Measurements from ENCODE around the gene MINDY3.
"Not testable (repeated sequence)": the region's sequence is repeated elsewhere in the genome, so short reads cannot be mapped to it uniquely, and the experiment has no call there.

MINDY3 gene

DNA sequence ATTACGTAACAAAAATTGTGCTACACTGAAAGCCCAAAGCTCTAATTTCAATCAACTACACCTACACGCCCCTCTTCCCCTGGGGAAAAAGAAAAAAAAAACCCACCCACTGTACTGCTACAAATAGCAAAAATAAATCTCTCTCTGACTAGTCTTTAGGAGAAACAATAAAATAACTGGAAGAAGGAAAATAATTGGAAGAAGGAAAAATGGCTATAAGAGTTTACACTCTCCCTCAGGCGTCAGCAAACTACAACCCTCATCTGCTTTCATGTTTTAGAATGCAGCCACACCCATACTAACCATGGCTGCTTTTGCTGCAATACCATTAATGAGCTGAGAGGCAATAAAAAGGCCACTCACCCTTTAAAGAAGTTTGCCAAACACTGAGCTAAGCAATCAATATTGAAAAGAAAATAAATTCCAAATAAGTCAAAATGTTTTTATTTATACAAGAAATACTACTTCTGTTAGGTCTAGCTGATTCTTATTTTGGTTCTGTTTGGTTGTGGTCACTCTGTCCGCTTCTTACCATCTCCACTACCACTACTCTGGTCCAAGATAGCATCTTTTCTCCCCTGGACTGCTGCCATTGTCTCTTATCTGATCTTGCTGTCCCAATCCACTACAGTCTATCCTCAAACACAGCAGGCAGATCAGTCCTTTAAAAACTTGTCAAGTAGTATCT, 3.8 kb downstream of the MINDY3 start:
- DNase-seq (ENCODE audit: low spot score), result no peak

DNA sequence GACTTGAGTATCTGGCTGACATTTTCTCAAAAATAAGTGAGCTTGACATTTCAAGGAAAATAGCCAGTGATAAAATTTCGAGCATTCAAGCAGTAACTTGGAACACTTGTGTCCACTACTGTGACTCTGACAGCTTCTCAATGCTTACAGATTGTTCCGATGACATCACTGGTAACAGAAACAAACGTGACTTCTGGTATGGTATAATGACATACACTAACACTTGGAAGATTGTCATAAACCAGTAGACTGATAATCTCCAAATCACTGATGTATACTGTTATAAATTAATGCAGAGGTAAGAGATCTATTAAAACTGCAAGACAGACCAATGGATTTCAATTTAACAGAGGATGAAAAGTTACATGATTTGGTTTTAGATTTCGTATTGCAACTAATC, 6.5 kb downstream of the MINDY3 start:
- DNase-seq (ENCODE audit: low spot score), result no peak

DNA sequence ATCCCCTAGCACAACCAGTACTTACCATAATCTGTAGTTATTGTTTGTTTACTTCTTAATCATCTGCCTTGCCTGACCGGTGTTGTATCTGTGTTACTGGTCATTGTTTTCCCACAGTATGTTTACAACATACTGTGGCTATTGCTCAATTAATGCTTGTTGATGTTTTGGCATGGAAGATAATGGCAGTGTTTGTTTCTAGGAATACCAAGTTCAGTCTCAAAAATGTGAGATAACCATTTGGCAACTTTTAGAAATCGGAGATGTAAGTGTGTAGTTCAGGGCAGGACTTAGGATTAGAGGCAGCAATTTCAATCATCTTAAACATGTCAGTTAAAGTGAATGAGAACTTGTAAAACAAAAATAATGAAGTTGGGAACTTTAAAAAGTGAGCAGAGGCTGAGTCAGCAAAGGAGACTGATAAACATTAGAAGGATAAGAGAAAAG, 8.2 kb downstream of the MINDY3 start:
- DNase-seq (ENCODE audit: low spot score), result no peak

DNA sequence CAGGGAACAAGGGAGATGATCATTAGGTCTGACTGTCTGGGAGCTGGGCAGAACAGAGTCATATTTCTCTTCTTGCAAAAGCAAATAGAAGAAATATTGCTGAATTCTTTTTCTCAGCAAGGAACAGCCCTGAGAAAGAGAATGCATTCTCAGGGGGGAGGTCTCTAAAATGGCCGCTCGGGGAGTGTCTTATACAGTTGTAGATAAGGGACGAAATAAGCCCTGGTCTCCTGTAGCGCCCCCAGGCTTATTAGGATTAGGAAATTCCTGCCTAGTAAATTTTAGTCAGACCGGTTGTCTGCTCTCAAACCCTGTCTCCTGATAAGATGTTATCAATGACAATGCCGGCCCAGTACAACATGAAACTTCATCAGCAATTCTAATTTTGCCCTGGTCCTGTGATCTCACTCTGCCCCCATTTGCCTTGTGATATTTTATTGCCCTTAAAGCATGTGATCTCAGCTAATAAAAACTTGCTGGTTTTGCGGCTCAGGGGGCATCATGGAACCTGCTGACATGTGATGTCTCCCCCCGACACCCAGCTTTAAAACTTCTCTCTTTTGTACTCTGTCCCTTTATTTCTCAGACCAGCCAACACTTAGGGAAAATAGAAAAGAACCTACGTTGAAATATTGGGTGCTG, 9.8 kb downstream of the MINDY3 start:
- not testable (repeated sequence) for DNase-seq (ENCODE audit: low spot score)

DNA sequence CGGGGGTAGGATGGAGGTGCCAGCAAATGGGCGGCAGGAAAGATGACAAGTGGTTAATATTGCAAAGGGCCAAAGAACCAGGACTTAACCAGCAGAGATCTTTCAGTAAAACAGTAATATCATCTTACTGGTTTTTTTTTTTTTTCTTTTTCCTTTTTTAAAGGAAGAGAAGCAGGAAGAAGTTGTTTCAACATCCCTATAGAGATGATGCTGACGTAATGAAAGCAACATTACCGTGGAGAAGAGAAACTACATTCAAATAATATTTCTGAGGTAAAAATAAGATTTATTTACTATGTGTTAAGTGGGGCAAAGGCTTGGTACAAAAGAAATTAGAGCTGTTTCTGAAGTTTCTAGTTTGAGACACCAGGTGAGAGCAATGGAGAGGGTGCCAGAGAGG, 11.0 kb downstream of the MINDY3 start:
- no peak for DNase-seq (ENCODE audit: low spot score)

DNA sequence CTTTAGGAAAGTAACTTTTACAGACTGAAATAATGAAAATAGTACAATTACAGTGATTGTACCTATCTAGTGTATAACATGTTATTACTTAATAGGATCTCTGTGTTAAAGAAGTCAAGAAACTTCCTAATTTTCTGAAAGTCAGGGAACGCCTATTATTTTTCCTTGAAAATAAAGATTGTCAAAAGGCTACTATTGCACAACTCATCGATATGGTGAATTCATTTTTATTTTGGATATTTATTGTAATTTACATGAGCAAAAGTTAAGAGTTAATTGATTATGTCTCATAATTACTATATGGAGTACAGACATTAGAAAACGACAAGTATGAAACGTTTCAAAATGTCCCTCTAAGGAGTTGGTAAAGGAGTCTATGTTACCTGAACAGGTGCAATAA, 12.8 kb downstream of the MINDY3 start:
- DNase-seq (ENCODE audit: low spot score), result no peak

DNA sequence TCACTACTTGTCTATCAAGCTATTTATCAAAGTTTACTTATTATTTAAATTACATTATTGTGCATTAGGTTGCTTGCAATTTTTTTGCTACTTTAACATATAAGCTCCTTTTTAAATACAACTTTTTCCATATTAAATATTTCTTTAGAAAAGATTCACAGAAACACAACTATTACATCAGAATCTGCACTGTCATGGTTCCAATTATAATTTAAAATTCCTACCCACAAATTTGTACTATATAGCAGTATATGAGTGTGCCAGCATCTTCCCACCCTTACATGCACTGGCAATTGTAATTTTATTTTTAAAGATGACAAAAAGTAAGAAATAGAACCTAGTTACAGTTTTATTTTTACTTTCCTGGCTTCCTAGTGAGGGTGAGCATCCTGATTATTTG, 15.8 kb downstream of the MINDY3 start:
- DNase-seq (ENCODE audit: low spot score), result no peak

DNA sequence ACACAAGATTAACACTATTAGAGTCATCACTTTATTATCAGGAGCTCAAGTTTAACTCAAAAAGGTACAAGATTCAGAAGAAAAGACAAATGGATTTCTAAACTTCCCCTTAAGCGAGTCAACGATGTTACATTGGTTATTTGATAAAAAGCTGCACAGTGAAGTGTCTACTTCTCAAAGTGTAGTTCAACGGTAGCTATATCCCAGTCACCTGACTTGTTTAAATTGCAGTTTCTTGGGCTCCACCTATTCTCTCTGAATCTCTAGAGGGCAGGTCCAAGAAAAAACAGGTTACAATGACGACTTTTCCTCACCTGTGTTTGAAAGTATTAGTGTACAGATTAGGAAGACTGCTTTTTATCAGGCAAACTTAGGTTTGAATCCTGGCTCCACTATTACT, 16.6 kb downstream of the MINDY3 start:
- no peak for DNase-seq (ENCODE audit: low spot score)

DNA sequence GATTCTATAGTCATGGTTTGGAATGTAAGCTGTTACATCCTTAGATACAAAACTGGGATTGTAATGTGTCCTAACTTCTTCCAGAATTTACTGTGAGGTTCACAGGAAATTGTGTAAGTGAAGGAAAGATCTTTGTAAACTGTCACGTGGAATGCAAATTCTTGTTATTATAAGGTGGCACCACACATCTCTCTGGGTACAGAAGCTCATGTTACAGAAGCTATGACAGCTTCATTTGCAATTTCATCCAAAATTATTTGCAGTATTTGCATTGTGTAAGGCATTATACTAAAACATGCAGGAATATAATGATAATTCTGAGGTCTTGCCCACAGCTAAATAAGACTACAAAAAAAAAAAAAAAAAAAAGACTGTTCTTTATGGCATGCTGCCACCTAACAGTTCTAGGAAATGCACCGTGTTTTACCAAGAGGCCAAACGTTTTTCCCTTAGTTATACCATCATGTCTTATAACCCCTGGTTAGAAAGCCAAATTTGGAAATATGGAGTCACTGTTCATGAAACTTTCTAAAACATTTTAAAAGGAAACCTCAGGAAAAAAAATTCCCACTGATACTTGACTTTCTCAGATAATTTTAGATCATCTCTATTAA, 17.6 kb downstream of the MINDY3 start:
- DNase-seq (ENCODE audit: low spot score), result no peak

DNA sequence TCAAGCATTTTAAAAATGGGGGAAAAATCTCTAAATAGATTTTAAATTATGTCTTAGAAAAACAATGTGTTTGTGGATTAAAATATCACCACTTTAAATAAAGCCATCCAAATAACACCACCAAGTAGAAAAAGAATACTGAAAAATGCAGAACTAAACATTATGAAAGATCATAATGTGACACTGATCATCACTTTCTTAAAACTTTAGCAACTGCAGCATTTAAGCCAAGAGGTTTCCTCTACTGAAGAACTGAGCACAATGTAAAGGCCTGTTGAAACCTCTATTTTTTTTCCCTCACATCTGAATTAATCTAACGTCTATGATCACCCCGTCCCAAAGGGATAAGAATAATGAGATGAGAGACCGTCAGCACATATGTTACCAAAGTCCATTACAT, 18.6 kb downstream of the MINDY3 start:
- DNase-seq (ENCODE audit: low spot score), result no peak

DNA sequence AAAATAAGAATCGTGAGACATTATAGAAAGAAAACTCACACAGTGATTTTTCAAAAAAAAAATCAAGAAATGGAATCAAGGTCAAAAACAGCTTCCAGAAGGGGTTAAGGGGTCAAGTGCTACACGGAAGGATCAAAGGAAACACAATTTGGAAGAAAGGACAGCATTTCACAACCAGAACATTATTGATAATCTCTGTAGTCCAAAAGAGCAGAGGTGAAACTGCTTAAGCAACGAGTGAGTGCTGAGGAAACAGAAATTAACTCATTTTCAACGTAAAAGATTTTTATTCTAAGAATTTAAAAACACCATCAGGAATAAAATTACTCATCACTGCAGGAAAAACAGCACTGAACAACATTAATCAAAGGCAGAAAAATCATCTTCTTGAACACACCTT, 23.5 kb downstream of the MINDY3 start:
- no peak for DNase-seq (ENCODE audit: low spot score)

DNA sequence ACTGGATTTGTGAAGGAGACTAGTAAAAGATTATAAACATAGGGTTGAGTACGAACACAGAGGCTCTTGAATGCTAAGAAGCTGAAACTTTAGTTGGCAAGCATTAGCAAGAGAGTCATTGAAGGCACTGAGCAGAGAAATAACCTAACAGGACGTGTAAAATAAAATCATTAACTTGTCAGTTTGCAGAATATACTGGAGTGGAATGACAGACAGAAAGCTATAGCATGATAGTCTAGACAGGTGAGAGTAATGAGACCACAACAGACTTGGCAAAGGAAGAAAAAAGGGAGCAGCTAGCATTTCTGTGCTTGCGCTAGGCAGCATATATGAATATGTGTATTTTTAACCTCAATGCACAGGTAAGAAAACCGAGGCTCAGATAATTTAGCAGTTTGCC, 30.8 kb downstream of the MINDY3 start:
- DNase-seq (ENCODE audit: low spot score), result no peak

DNA sequence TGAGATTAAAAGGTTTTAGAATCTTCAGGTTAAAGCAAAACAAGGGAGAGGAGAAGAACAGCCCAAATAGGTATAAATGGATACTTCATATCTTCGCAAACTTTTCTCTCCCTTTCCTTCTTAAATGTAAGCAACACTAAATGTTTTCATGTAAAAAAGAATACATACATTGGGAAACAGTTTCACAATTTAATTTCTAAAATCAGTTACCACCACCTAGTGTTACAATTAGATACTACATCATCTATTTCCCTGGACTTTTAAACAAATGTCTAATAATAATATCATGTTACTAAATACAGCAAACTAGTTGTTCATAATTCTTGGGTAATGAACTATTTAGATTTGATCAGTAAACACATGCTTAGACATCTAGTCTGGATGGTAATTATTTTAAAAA, 35.8 kb downstream of the MINDY3 start:
- DNase-seq (ENCODE audit: low spot score), result no peak

DNA sequence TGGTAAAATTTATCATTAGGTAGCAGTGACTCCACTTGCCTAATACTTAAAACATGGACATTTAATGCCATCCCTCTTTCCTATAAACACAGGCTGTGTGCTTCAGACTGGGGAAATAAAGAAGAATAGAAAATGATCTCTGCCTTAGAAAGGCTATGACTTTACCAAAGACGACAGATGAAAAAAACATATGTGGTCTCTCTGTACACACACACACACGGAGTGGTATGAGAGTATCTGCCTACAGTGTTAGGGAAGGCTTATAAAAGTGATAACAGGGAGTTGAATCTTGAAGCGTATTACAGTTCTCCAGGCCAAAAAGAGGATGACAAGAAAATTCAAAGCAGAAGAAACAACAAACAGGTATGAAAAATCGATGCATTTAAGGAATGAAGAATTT, 38.2 kb downstream of the MINDY3 start:
- no peak for DNase-seq (ENCODE audit: low spot score)

DNA sequence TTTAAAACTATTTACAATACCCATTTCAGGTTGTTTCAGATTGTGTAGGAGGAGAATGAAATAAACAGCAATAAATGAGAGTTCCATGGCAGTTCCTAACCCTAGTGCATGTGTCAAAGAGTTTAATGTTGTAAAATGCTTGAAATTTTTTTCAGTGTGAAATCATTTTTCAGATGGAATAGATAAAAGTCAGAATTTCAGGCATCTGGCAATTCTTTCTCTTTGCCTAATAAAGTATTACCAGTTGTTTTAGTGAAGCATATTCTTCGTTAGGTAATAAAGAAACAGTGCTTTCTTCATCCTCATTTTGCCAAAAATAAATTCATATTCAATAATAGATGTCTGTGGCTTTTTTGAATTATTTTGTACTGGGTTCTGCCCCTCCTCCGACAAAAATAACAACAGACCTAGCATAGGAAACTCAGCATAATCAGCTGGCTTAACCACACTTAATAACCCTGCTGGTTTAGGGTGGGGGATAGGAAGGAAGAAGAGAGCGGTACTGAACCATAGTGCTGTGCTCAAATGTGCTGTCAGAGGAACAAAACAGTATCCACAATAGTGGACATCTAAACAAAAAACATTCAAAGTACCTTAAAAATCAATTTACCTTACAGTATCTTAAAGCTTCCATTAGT, 39.1 kb downstream of the MINDY3 start:
- no peak for DNase-seq (ENCODE audit: low spot score)

DNA sequence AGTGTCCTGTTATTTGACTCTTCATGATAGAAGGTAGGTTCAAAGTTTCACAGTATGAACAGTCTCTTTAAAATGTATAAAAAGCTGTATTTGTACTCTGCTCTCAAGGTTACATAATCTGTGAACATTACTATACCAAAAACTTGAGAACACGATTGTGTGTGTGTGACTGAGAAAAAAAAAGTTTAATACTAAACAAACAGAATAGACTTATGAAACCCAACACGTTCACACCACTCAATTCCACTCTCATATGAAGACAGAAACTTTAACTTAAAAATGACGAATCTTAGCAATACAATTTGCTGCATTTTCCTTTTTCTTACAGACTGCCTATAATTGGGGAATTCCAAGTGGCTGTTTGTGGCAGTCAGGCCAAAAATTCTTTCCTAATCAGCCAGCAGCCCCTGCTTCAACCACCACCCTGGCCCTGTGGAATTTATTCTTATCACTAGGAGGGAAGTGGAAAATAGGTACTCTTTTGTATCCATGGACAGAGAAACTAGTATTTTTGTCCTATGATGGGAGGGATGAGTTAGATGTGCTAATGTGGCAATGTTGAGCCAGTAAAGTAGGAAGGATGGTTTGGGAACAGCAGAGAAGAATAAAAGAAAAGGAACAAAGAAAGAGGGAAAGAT, 42.8 kb downstream of the MINDY3 start:
- no peak for DNase-seq (ENCODE audit: low spot score)

DNA sequence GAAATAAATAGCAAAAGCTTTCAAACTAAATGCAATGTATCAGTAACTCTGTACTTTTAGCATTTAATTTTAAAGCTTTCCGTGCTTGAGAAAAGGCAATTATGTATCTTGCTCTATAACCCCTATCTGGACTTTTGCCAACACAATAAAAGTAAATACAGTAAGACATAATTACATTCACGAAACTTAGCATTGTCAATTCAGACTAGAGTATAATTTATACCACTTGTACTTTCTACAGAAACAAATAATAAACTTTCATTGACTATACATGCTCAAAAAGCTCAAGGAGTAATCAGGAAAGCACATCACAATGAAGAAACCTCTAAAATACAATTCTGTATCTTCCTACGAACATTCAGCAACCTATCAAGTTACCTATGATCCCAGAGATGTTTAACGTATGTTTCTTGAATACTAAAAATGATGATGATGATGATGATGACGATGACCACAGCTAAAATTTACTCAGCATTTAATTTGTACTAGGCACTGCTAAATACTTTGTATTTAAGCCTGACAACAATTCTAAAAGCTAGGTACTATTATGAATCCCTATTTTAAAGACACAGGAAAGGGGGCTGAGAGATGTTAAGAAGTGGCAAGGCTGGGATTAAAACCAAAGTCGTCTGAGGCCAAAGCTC, 44.9 kb downstream of the MINDY3 start:
- no peak for DNase-seq (ENCODE audit: low spot score)

DNA sequence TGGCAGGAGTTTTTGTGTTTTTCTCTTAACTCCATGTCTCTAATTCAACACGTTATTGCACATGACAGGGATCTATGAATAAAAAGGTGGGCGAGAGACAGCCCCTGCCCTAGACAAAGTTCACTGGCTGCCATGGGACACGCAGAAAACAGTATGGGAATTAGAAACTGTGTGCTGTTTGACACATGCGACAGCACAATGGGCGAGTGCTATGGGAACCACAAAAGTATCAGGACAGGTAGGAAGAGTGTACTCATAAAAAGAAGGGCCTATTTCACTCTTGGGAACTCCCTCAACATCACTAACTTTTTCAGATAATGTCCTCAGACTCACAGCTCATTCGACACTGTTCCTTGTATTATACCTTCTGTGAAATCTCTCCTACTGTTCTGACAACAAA, 45.7 kb downstream of the MINDY3 start:
- DNase-seq (ENCODE audit: low spot score), result no peak

DNA sequence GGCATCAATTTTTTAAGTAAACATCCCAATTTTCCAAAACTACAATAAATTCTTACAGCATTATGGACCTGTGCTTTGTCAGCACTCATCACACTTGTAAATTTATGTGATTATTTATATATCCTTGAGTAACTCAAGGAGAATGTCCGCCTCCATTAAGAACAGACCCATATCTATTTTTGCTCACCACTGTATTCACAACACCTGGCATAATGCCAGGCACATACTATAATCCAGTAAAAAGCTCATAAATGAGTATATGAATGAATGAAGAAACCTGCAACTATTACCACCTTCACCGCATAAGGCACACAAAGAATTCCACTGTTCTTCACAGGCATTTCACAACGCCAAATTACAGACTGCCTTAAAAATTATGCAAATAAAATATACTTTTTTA, 46.9 kb downstream of the MINDY3 start:
- no peak for DNase-seq (ENCODE audit: low spot score)

DNA sequence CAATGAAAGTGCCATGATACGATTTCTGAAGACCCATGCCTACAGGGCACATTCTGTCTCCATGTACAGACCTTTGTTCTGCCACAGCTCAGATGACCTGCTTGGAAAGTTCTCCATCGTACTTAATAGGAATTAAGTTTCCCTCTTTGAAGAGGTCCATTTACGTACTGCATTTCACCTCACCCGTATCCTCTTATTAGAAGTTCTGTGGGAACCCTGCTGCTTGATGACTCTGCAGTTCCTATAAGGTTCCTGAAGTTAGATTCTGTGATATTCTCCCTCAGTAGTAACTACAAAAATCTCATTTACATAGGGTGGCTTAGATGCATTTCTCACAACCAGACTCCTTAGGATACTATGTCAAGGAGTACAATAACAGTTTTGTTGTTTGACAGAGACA, 50.9 kb downstream of the MINDY3 start:
- DNase-seq (ENCODE audit: low spot score), result no peak

DNA sequence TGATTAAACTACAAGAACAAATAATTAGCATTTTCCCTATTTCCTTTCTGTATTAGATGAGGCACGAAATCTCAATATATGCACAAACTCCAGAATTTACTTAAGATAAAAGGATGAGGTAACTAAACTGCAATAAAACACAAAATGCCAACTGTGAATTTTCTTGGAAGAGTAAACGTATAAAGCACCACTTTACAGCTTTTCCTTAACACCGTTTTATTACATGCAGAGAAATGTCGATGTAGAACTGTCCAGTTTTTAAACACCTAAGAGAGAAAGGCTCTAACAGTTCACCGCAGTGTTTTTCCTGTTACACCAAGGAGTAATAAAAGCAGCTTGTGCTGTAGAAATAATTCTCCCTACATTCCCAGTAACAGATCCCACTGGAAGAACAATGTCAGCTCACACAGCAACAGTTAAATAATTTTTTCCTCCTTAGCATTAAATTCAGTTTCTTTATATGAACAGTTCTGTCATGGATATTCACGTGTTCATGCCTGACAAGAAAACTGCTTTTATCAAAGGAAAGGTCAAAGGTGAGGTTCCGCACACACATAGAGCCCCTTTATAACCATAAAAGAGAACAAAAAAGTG, 52.0 kb downstream of the MINDY3 start:
- no peak for DNase-seq (ENCODE audit: low spot score)

Data from globus pallidus (tissue), 1 donor.